Hepatocyte (in vitro differentiated cells): ENCODE measurements around the gene CCDC127. TPM values are rescaled to one million over a fixed set of nuclear protein-coding genes. Genes with fewer than 3 reads are reported as not detected.

ENCODE experiments used
- DNase-seq: peaks from one replicate; pipeline ENCODE4 v3.0.0-alpha.2; 2016; ENCODE audit warnings: low spot score
- H2AFZ ChIP-seq: fragments of 200-600 bp; sonication (generic); 2 replicates; pipeline ENCODE4 v1.6.0; 2016; ENCODE audit warnings: antibody characterized with exemption, mild to moderate bottlenecking
- H3K27ac ChIP-seq: fragments of 200-600 bp; sonication (generic); 2 replicates; pipeline ENCODE4 v1.5.1; 2016; ENCODE audit warnings: mild to moderate bottlenecking
- H3K27me3 ChIP-seq: fragments of 200-600 bp; sonication (generic); 2 replicates; pipeline ENCODE4 v1.6.1; 2016
- H3K36me3 ChIP-seq: fragments of 200-600 bp; sonication (generic); replicated peaks from 2 replicates; pipeline ENCODE4 v1.5.1; 2016; ENCODE audit warnings: low read depth; ENCODE audit not compliant: insufficient read depth
- H3K4me1 ChIP-seq: fragments of 200-600 bp; sonication (generic); 2 replicates; pipeline ENCODE4 v1.5.1; 2016; ENCODE audit warnings: mild to moderate bottlenecking, moderate library complexity; ENCODE audit not compliant: insufficient read depth
- H3K4me2 ChIP-seq: fragments of 200-600 bp; sonication (generic); 2 replicates; pipeline ENCODE4 v1.6.0; 2016
- H3K4me3 ChIP-seq: fragments of 200-600 bp; sonication (generic); 2 replicates; pipeline ENCODE4 v1.5.1; 2016; ENCODE audit warnings: mild to moderate bottlenecking
- H3K79me2 ChIP-seq: fragments of 200-600 bp; sonication (generic); 2 replicates; pipeline ENCODE4 v1.6.0; 2017; ENCODE audit warnings: mild to moderate bottlenecking
- H3K9me2 ChIP-seq: fragments of 200-600 bp; sonication (generic); replicated peaks from 2 replicates; pipeline ENCODE4 v1.6.0; 2017; ENCODE audit warnings: mild to moderate bottlenecking; ENCODE audit not compliant: insufficient read depth
- H3K9me3 ChIP-seq: fragments of 200-600 bp; sonication (generic); 2 replicates; pipeline ENCODE4 v1.5.1; 2016; ENCODE audit warnings: low read depth, mild to moderate bottlenecking
- H4K20me1 ChIP-seq: fragments of 200-600 bp; sonication (generic); 2 replicates; pipeline ENCODE4 v1.6.0; 2016; ENCODE audit warnings: mild to moderate bottlenecking; ENCODE audit not compliant: insufficient read depth, poor library complexity, severe bottlenecking
- EZH2 ChIP-seq: fragments of 200-600 bp; sonication (generic); IDR thresholded peaks from 2 replicates; pipeline ENCODE4 v1.6.1; 2016; ENCODE audit warnings: antibody characterized with exemption, mild to moderate bottlenecking, borderline replicate concordance
- EZH2phosphoT487 ChIP-seq: fragments of 200-600 bp; sonication (generic); IDR thresholded peaks from one replicate; pipeline ENCODE4 v1.6.1; 2018; ENCODE audit warnings: antibody characterized with exemption, mild to moderate bottlenecking, low read depth, moderate library complexity; ENCODE audit not compliant: unreplicated experiment, severe bottlenecking
- WGBS: methylation state at CpG from one replicate; pipeline ENCODE4 v1.1.6; 2016; ENCODE audit warnings: low lambda C conversion rate; ENCODE audit errors: missing lambda C conversion rate; 5-methylcytosine and 5-hydroxymethylcytosine counted together
- polyA plus RNA-seq: library from polyadenylated mRNA; unstranded; fragments of >200 nt; fragmentation: Nextera tagmentation; extraction: Ambion mirVana; gene quantifications from 2 replicates; pipeline ENCODE4 v1.2.1, GENCODE V29; 2016
- total RNA-seq: library from RNA; depleted of rRNA; stranded (reverse); fragments of >200 nt; gene quantifications from 2 replicates; pipeline ENCODE4 v1.2.3, GENCODE V29; 2014
- TF ChIP-seq, protein P1 (sequence below): fragments of 200-600 bp; sonication (generic); IDR thresholded peaks from 2 replicates; pipeline ENCODE4 v1.5.1; 2016; ENCODE audit warnings: antibody characterized with exemption, mild to moderate bottlenecking; ENCODE audit not compliant: poor library complexity

The CCDC127 gene
- total and polyA plus RNA-seq, 2 experiments from 2014 or later = 4.8 to 13.7 TPM

DNA sequence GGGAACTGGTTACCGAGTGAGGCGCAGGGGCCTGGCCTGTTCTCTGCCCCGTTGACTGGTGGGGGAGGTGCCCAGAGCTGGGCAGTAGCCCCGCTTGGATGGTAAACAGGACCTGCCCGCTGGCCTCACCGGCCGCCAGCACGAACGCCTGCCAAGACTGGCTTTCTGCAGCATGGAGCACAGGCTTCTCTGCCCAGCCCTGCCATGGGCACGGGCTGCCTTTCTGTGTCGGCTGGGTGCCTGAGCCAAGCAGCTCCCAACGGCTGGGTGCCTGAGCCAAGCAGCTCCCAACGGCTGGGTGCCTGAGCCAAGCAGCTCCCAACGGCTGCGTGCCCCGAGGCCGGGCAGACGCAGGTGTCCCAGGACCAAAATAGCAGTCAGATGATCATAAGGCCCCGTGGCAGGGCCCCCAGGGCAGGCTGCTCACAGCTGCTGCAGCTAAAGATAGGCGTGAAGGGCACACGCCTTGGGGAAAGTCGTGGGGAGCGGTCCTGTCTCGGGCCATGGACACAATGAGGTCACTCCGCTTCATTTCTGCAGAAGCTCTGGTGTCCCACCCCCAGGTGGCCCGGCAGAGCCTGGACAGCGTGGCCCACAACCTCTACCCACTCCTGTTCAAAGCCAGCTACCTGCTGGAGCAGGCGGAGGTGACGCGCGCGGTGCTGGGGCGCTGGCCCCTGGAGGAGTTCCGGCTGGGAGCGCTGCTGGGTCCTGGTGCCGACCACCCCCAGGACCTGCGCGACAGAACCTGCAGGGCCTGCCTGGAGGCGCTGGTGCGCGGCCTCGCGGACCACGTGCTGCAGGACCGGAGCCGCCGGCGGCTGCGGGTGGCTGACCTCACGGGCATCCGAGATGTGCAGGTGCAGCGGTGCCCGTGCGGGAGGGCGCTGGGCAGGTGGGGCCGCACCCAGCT lies 26.7 kb downstream of the CCDC127 start, which contains the start of gene LRRC14B:
LRRC14B (plus strand) TSS at position 460 of the 913 bp plus-strand sequence; CDS start at position 504, 44 bp downstream.
- Histone ChIP-seq H3K9me3 (no peaks in the 10 kb centered on the region), H3K4me3 (no peak within 1 kb of the TSS), H3K27ac (no peak within 1 kb of the TSS), H3K36me3 (no peaks in the 10 kb centered on the region), H3K79me2 (no peaks in the 10 kb centered on the region), H3K4me1 (no peaks in the 10 kb centered on the region), H2AFZ (no peak within 1 kb of the TSS), H4K20me1 (no peaks in the 10 kb centered on the region), H3K9me2 (no peaks in the 10 kb centered on the region), H3K27me3 (no peaks in the 10 kb centered on the region), H3K4me2 (no peak within 1 kb of the TSS)
- TF ChIP-seq, protein P1, sequence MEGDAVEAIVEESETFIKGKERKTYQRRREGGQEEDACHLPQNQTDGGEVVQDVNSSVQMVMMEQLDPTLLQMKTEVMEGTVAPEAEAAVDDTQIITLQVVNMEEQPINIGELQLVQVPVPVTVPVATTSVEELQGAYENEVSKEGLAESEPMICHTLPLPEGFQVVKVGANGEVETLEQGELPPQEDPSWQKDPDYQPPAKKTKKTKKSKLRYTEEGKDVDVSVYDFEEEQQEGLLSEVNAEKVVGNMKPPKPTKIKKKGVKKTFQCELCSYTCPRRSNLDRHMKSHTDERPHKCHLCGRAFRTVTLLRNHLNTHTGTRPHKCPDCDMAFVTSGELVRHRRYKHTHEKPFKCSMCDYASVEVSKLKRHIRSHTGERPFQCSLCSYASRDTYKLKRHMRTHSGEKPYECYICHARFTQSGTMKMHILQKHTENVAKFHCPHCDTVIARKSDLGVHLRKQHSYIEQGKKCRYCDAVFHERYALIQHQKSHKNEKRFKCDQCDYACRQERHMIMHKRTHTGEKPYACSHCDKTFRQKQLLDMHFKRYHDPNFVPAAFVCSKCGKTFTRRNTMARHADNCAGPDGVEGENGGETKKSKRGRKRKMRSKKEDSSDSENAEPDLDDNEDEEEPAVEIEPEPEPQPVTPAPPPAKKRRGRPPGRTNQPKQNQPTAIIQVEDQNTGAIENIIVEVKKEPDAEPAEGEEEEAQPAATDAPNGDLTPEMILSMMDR = no peak
- TF ChIP-seq EZH2phosphoT487 (no peak), EZH2 (no peak)
- 89% methylated on average over 56 of the region's 56 CpGs for WGBS
- DNase-seq = no peak

DNA sequence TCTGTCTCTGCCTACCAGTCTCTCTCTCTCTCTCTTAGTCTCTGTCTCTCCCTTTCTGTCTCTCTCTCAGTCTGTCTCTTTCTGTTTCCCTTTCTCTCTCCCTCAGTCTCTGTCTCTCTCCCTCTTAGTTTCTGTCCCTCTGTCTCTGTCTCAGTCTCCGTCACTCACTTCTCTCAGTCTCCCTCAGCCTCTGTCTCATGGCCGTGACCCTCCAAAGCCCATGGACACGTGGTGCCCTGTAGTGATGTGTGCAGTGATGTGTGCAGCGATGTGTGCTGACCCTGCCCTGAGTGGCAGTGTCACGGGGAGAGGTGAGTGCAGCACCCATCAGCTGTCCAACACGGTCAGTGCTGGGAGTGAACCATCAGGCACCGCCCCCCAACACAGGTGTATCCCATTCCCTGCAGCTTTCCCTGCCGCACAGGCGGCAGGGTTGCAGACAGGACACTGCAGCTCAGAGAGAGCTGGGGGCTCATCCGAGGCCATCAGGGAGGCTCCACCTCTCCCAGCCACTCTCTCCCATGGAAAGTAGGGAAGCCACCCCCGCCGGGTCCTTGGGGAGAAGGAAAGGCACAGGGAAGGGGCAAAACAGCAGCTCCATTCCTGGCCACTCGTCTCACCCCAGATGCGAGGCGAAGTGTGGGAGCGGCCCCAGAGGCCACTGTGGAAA lies 27.5 kb downstream of the CCDC127 start:
- Histone ChIP-seq H3K27me3 (no peaks in the 10 kb centered on the region), H3K36me3 (no peaks in the 10 kb centered on the region), H3K9me3 (no peaks in the 10 kb centered on the region), H3K4me2 (no peak overlapping the region), H3K4me3 (no peak overlapping the region), H2AFZ (no peak overlapping the region), H4K20me1 (no peaks in the 10 kb centered on the region), H3K4me1 (no peaks in the 10 kb centered on the region), H3K79me2 (no peaks in the 10 kb centered on the region), H3K27ac (no peak overlapping the region), H3K9me2 (no peaks in the 10 kb centered on the region)
- TF ChIP-seq, protein P1 = no peak
- no peak for TF ChIP-seq EZH2
- DNase-seq = no peak
- WGBS = 80% methylated on average over 15 of the region's 16 CpGs

DNA sequence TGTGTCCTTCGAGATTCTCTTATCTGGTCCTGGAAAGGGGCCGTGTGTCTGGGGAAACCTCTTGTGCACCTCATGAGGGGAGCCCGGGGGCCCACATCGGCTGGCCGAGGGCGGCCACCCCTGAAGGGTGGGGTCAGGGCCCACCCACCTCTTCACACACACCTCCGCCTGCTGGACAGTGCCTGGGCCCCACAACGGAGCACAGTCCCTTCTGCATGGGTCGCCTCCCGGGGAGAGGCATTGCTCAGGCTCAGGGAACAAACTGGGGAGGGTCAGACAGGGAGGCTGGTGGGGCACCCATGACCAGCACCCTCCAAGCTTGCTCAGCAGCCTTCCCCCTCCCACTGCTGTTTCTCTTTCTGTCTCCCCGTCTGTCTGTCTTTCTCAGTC lies 28.0 kb downstream of the CCDC127 start:
- TF ChIP-seq EZH2phosphoT487 (no peak), EZH2 (no peak)
- TF ChIP-seq, protein P1 = no peak
- no peaks in the 10 kb centered on the region for H3K79me2 ChIP-seq
- H3K27ac ChIP-seq = no peak overlapping the region
- H3K9me3 ChIP-seq = no peaks in the 10 kb centered on the region
- no peaks in the 10 kb centered on the region for H3K36me3 ChIP-seq
- no peaks in the 10 kb centered on the region for H3K4me1 ChIP-seq
- H3K4me3 ChIP-seq = no peak overlapping the region
- WGBS = 75% methylated on average over 11 of the region's 11 CpGs
- H3K27me3 ChIP-seq = no peaks in the 10 kb centered on the region
- H2AFZ ChIP-seq = no peak overlapping the region
- no peak for DNase-seq
- H4K20me1 ChIP-seq = no peaks in the 10 kb centered on the region
- no peak overlapping the region for H3K4me2 ChIP-seq
- H3K9me2 ChIP-seq = no peaks in the 10 kb centered on the region
